IMR-90 (cell line): ENCODE measurements around the gene TSPAN16.

Source experiments
- BHLHE40 ChIP-seq: fragments of 150-350 bp; IDR thresholded peaks from 2 replicates; pipeline ENCODE4 v1.6.1; 2016; ENCODE audit warnings: mild to moderate bottlenecking, low read depth, low read length
- FOS ChIP-seq: fragments of 150-350 bp; IDR thresholded peaks from 2 replicates; pipeline ENCODE4 v1.6.1; 2016; ENCODE audit warnings: low read depth, low read length
- MAFK ChIP-seq: IDR thresholded peaks from 2 replicates; pipeline ENCODE4 v1.6.1; 2012; ENCODE audit warnings: low read depth, low read length, improper control_type of control experiment
- MAZ ChIP-seq: IDR thresholded peaks from 2 replicates; pipeline ENCODE4 v1.6.1; 2012; ENCODE audit warnings: low read depth, mild to moderate bottlenecking, low read length, improper control_type of control experiment, moderate library complexity, borderline replicate concordance
- MXI1 ChIP-seq: IDR thresholded peaks from 2 replicates; pipeline ENCODE4 v1.6.1; 2012; ENCODE audit warnings: low read depth, mild to moderate bottlenecking, low read length, moderate library complexity, borderline replicate concordance
- POLR2A ChIP-seq: IDR thresholded peaks from 2 replicates; pipeline ENCODE4 v1.6.1; 2012; ENCODE audit warnings: mild to moderate bottlenecking, low read depth, low read length
- RAD21 ChIP-seq: IDR thresholded peaks from 2 replicates; pipeline ENCODE4 v1.6.1; 2012; ENCODE audit warnings: low read length, improper control_type of control experiment
- RFX5 ChIP-seq: IDR thresholded peaks from 2 replicates; pipeline ENCODE4 v1.8.0; 2012; ENCODE audit warnings: low read depth, mild to moderate bottlenecking, low read length, moderate library complexity
- SMC3 ChIP-seq: fragments of 150-350 bp; IDR thresholded peaks from 2 replicates; pipeline ENCODE4 v1.6.1; 2016; ENCODE audit warnings: low read depth, mild to moderate bottlenecking, antibody characterized with exemption, low read length, moderate library complexity
- USF2 ChIP-seq: fragments of 150-350 bp; IDR thresholded peaks from 2 replicates; pipeline ENCODE4 v1.6.1; 2017; ENCODE audit warnings: mild to moderate bottlenecking, antibody characterized with exemption, low read length, low read depth
- TF ChIP-seq, protein P1 (sequence below): conservative IDR thresholded peaks from 2 replicates; pipeline ENCODE4 v1.5.1; 2012; ENCODE audit warnings: mild to moderate bottlenecking, low read depth, low read length, improper control_type of control experiment

DNA sequence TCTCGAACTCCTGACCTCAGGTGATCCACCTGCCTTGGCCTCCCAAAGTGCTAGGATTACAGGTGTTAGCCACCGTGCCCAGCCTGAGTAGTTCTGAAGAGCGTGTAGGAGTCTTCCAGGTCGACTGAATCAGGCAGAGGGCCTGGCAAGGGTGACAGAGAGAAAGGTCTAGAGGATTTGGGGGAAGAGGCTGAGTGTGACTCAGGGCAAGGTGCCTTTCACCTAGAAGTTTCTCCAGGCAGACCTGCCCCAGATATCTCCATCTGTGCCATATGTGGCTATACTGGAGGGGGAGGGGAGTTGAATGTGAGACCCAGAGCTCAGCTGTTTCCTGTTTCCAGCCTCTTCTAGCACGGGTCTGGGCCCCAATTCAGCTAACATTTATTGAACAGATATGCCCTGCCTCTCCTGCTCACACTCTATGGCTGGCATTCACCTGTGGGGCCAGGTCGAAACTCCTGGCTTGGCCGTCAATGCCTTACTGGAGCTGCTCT lies 51.6 kb downstream of the TSPAN16 start:
- TF ChIP-seq POLR2A (no peak), MXI1 (no peak), FOS (no peak), RFX5 (no peak), USF2 (no peak), SMC3 (no peak), RAD21 (no peak), MAFK (no peak), BHLHE40 (no peak), MAZ (no peak)
- TF ChIP-seq, protein P1, sequence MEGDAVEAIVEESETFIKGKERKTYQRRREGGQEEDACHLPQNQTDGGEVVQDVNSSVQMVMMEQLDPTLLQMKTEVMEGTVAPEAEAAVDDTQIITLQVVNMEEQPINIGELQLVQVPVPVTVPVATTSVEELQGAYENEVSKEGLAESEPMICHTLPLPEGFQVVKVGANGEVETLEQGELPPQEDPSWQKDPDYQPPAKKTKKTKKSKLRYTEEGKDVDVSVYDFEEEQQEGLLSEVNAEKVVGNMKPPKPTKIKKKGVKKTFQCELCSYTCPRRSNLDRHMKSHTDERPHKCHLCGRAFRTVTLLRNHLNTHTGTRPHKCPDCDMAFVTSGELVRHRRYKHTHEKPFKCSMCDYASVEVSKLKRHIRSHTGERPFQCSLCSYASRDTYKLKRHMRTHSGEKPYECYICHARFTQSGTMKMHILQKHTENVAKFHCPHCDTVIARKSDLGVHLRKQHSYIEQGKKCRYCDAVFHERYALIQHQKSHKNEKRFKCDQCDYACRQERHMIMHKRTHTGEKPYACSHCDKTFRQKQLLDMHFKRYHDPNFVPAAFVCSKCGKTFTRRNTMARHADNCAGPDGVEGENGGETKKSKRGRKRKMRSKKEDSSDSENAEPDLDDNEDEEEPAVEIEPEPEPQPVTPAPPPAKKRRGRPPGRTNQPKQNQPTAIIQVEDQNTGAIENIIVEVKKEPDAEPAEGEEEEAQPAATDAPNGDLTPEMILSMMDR = no peak
